Activated naive CD4-positive, alpha-beta T cell treated with anti-CD3 and anti-CD28 coated beads, Interleukin-2, amount 50 U/mL, for 16 hours (primary cell): Measurements from ENCODE around the gene DHRS11.

ENCODE experiments used
- DNase-seq: peaks from one replicate; pipeline ENCODE4 v3.0.0-alpha.2; 2020

DHRS11 gene

DNA sequence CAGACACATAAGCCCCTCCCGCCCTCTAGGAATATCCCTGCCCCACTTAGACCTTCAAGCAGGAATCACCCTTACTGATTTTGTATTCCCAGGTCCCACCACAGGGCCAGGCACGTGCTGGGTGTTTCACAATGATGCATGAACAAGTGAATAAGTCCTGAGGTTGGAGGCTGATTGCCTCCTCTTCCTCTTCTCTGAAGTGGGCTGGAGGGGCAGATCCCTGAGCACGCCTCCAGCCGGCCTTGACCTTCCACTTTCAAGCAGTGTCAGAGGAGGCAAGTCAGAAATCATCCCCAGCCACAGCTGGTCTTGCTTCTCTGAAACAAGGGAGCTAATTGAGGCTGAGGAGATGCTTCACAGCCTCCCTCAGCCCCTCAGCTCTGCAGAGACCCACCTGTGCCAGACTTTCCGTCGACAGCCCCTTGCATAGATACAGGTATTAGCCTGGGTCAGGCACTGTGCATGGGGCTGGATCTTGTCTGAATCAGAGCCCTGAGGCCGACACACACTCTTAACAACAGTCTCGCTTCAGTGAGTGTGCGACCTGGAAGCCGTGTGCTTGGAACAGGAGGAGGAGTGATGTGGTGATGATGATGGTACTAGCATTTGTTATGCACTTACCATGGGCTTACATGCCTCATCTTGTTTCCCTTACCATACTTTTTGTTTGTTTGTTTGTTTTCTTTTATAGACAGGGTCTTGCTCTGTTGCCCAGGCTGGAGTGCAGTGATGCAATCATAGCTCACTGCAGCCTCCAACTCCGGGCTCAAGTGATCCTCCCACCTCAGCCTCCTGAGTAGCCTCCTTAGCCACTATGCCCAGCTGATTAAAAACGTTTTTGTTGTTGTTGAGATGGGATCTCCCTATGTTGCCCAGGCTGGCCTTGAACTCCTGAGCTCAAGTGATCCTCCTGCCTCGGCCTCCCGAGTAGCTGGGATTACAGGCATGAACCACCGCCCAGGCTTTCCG is 24.7 kb downstream of the DHRS11 start:
- no peak for DNase-seq

DNA sequence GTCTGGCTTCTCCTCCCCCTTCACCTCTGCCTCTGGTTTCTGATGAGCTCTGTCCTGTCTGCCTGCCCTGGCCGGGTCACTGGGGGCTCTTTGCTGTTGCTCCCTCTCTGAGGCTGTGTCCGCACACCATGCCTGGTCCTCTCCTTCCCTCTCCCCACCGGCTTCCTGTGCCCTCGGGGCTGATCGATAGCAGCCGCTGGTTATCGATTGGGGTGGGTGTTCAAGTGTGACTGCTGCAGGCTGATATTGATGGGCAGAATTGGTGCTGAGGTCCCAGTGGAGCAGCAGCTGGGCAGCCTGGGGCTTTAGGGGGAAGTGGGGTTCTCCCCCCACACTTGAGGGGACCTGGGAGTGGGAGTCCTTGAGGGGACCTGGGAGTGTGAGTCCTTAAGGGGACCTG is 26.1 kb downstream of the DHRS11 start:
- no peak for DNase-seq

DNA sequence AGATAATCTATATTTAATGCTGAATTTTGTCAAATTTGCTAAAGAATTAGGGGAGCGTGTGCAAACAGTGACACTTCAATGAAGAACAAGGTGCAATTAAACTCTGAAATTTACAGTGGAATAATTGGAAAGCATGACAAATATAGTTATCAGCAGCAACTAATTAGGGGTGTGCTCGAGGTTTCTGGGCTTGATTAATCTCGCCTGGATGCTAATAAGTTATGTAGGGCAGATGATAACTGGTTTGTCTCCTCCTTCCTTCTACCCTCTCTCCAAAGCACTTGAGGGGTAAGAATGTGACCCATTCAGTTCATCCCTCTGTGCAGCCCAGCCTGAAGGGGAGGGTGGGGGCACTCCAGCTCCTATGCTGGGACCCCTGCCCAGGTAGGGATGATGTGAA is 31.6 kb downstream of the DHRS11 start:
- DNase-seq = no peak

DNA sequence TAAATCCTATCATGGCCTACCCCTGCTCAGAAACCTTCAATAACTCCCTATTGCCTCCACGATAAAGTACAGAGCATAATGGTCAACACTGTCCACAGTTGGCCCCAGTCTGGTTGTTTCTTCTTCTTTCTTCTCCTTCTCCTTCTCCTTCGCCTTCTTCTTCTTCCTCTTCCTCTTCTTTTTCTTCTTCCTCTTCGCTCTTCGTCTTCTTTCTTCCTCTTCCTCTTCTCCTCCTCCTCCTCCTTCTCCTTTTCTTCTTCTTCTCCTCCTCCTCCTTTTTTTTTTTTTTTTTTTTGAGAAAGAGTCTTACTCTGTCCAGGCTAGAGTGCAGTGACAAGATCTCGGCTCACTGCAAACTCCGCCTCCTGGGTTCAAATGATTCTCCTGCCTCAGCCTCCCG is 33.5 kb downstream of the DHRS11 start:
- DNase-seq = no peak

DNA sequence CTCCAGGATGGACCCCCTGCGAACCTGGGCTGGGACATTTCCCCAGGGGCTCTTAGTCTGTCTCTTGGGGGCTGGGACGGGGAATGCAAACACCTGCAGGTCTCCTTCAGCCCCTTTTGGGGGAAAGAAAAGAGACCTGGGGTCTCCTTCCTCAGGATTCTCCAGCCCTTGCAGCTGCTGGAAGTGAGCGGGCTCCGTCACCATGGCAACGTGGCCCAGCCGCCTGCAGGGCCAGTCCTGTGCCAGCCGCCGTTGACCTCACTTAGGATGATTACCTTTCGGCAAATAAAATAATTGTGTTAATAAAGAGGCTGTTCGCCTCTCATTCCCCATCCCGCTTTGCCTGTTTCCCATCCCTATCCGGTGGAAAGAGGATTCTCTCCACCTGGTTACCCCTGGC is 35.4 kb downstream of the DHRS11 start:
- no peak for DNase-seq

DNA sequence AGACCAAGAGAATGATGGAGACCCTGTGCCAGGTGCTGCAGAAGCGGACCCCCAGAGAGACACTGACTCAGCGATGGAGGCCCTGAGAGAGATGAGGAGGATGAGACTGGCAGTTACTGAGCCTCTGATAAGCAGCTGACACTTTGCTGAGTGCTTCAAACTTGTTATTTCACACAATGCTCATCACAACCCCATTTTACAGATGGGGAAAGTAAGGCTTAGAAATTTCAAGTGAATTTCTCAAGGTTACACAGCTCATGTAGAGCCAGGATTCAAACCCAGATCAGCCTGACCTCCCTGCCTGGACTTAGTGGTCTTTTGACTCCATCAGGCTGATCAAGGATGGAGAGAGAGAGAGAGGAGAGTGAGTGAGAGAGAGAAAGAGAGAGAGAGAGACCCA is 36.9 kb downstream of the DHRS11 start:
- no peak for DNase-seq

DNA sequence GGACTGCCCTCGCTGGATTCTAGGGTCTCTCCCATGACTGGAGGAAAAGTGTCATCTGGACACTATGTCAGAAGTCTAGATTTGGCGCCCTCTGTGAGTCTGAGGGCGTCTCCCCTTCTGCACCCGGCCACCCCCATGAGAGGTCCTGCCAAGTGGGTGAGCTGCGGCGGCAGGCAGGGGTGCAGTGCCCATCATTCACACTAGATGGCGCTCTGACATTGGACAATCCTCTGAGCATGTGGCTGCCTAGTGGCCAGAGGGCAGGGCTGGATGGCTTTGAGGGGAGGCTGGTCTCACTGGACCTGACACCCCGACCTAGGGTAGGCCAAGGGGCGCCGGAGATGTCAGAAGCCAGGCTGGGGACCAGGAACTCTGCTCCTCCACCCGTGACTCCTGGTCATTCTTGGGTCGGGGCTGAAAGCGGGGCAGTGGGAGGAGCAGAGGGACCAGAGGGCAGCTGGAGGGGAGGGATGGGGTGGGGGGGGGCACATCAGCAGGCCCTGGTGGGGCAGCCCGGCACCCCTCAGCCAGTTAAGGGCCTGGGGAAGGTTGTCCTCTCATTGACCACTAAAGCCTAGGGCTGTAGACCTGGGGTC is 37.7 kb downstream of the DHRS11 start:
- peak; percentile 80 for DNase-seq

DNA sequence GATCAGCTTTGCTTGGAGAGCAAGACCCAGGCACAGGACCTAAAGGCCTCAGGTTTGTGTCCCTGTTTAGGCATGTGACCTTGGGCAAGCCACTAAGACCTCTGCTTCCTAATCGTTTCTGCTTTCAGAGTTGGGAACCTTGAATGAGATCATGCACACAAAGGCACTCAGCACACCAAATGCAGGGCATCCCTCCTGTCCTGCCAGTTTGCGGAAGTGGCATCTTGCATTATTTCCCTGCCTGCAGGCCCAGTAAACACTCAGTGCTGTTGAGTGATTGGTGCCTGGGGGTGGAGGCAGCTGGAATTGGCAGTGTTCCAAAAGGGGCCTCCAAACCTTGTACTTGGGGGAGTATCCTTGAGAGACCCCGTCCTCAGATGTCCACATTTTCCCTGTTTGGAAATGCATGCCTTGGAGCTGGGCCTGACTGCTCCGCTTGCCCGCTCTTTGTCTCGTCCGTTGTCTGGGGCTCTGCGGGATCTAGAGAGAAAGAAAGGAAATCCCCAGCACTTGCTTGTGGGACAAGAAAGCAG is 38.4 kb downstream of the DHRS11 start:
- DNase-seq = no peak

DNA sequence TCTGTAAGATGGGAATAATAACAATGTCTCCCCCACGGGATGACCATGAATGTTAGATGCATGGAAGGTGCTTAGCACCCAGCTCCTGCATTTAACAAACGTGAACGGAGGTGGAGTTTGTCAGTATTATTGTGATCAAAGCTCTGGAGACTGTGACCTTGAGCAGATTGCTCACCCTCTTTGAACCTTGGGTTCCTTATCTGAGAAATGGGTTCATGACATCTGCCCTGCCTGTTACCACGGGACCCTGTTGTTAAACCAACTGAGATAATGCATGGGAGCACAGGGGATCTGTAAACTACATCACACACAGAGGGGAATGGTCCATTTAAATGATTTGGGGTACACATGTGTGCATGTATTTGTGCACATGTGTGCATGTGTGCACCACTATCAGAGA is 39.3 kb downstream of the DHRS11 start:
- no peak for DNase-seq

DNA sequence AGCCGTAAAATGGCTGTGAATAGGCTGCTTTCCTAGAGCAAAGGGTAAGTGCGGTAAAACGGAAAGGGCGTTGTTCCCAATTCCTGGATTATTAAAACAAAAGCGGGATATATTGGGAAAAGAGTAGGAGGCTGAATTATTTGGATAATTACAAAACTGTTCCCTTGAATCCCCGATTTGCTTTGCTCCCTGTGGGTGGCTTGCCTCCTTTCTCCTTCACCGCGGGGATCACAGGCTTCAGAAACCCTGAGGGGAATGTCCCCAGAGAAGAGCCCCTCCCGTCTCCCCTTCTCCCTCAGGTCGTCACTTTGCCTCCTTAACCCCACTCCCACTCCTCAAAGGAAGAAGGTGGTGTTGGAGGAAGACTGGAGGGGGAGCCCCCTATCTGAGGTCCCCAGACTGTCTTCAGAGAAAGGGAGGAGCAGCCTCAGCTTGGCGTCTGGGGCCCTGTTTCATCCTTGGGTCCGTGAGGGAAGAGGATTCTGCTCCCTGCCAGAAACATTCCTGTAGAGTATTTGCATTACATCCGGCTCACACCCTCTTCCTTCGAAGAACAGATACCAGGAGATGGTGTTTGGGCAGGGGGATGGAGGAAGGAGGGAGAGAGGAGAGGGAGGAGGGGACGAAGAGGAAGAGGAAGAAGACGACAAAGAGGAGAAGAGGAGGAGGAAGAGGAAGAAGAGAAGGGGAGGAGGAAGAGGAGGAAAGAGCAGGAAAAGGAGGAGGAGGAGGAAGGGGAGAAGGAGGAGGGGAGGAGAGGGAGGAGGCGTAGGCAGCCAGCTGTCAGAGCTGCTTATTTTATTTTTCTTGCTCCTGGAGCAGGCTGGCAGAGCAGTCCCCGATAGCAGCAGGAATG is 41.5 kb downstream of the DHRS11 start:
- DNase-seq = no peak

DNA sequence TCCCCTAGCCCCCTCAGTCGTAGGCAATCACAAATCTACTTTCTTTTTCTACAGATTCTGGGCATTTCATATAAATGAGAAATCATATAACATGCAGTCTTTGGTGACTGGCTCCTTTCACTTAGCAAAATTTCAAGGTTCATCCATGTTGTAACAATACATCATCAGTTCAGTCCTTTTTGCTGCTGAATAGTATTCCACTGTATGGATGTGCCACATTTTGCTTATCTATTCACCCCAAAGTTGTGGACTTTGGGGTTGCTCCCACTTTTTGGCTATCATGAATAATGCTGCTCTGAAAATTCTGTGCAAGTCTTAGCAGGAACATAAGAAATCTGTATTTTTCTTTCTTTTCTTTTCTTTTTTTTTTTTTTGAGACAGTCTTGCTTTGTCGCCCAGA is 48.7 kb downstream of the DHRS11 start:
- no peak for DNase-seq

DNA sequence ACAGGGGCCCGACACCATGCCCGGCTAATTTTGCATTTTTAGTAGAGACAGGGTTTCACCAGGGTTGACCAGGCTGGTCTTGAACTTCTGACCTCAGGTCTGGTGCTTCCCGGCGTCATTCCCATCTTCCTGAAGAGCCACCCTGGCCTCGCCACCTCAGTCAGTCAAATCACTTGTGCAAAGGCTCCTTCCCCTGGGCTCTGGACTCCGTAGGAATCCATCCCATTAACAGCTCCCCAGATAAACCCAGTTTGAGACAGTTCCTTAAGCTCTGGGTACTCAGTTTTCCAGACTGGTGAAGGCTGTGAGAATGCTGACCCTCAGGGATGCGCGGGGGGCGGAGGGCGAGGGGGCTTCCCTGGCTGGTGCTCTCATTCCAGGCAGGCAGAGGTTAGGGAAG is 49.2 kb downstream of the DHRS11 start:
- DNase-seq = no peak

DNA sequence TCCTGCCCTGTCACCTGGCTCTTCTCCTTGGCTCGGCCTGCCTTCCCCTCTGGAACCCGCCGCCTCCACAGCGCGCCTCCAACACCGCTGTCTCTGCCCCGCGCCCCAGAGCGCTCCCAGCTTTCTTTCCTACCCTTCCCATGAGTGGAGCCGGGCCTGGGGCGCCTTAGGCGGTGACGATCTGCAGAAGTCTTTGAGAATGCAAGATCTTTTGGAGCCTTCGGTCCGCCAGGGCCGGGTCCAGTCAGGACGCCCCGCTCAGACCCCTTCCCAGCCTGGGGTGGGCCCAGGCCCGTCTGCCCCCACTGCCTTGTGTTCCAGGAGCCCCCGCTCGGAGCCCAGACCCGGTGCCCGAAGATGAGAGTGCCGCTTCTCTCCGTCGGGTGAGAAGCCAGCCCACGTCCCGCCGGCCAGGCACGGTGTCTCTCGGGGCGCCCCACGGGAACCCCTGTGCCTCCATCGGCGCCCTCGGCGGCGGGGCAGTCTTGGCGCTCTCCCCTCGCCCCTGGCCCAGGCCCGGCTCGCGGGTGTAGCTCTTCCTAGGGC is 49.7 kb downstream of the DHRS11 start:
- no peak for DNase-seq

DNA sequence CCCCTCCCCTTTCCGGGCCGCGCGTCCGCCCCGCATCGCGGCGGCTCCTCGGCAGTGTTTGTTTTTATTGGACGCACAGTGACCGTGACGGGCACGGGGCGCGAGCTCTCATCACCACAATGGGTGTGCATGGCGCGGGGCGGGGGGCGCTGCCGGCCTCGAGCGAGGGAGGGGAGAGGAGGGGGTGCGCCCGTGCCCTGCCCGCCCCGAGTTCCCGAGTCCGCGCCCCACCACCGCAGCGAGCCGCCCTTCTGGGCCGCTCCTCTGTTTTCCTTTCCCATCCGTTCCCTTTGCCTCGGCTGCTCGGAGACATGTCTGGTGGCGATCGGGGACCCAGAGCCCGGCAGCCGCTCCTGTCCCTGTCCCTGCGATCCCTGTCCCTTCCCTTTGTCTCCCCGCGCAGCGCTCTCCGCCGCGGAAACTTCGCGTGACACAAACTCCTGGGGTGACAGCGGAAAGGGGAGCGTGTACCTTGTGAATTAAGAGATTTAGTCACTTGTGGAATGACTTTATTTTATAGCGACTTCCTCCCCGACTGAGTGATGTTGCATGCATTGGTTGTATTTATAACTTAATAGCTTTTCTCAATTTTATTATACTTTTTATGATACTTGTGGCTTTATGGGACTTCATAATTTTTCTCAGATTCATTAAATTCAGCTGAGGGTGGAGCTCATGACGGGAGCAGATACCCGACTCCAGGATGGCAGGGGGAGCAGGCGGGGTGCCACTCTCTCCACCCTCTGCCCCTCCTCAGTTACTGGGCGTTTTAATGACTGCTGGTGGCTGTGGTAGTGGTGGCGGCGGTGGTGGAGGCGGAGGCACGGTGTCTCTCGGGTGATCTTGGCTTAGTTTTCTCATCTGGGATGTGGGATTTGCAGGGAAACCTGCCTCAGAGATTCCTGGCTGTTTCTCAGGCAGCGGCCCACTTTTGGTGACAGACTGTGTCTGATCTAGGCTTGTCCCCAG is 50.5 kb downstream of the DHRS11 start:
- peak; percentile 15 for DNase-seq

DNA sequence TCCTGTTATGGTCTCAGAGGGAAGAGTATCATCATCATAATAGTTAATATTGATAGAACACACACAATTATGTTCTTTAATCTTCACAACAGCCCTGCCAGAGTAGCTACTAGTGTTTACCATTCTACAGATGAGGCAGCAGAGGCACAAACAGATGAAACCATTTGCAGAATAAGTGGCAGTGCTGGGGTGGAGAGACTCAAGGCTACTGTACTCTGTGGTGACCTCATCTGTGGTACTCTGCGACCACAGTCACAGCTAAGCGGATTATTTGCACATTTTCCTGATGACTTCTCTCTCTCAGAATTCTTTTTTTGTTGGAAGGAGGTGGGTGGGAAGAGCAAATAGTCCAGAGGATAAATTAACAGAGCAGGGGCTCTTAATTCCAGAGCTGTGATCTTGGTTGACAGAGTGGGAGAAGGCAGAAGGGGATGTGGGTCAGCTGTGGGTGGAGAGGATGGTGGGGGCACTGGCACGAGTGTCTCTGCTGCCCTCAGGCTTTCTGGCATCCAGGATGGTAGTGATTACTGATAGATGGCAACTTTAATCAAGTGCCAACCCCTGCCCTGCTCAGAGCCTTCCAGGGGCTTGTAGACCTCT is 51.5 kb downstream of the DHRS11 start:
- no peak for DNase-seq

DNA sequence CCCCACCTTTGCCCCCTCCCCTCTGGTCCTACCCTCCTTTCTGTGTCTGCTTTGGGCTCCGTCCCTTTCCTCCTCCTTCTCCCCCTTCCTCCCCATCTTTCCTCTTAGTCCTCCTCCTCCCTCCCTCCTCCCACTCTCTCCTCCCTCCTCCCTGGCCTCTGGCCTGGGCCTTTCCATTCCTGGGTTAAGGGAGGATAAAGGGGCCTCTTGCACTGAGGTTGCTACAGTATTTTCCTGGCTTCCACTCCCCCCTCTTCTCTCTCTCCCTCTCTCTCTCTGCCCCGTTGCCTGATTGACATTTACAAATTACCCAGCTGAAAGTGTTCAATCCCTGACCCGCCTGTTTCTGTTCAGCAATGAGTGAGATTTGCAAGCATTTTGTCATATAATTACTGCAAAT is 53.7 kb downstream of the DHRS11 start:
- no peak for DNase-seq

DNA sequence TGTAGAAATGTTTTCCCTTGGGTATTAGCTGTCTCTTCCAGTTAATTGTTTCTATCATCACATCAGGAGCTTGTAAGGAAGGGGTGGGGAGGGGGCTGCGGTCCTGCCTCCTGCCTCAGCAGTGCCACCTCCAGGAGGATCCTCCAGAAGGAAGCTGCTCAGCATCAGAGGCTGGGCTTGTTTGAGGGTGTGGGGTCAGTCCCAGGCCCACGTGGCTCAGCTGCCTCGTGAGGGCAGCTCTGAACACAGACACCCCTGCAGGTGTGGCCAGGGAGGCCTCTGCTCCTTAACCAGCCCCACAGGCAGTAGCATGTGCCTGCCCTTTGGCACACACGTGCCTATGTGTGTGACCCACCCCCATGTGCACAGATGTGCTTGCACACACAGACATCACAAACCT is 56.0 kb downstream of the DHRS11 start:
- DNase-seq = no peak

DNA sequence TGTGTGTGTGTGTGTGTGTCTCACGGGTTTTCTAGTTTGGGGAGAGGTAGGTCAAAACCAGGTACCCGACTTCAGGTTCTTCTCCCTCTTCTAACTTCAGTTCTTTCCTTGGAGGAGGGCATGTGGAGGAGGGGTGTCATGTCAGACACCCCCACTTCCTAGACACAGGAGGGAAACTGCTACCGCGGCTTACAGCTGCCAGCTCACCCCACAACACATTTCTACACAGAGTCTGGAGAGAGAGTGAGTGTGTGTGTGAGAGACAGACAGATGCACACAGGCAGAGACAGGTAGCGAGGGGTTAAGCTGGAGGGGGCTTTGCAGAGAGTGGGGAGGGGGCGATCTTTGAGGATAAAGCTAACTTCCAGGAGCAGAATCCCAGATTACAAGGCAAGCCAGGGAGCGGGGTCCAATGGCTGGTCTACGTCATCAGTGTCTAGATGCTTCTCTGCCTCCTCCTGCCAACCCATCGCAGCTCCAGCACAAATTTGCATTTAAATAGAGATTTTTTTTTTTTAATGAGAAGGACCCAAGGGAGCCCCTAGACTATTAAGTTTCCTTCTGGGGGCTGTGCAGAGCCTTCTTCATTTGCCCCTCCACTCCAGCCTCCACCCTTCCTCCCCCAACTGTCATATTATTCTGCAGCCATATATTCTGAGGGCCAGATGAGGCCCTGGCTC is 58.6 kb downstream of the DHRS11 start:
- DNase-seq = no peak
